GM21786 (cell line): ENCODE measurements around the gene ZNF493.

Experiments used
- ATAC-seq: cut with Tn5 transposase; IDR thresholded peaks from one replicate; pipeline ENCODE4 v1.9.1; 2021; ENCODE audit not compliant: unreplicated experiment

ZNF493 gene

GRCh38 chr19:21462540-21462939 is 65.6 kb downstream of the ZNF493 start:
- ATAC-seq, result no peak

- ATAC-seq, result peak; percentile 72
These were observed 66.6 kb downstream of the ZNF493 start for GRCh38 chr19:21463449-21464105.

DNA sequence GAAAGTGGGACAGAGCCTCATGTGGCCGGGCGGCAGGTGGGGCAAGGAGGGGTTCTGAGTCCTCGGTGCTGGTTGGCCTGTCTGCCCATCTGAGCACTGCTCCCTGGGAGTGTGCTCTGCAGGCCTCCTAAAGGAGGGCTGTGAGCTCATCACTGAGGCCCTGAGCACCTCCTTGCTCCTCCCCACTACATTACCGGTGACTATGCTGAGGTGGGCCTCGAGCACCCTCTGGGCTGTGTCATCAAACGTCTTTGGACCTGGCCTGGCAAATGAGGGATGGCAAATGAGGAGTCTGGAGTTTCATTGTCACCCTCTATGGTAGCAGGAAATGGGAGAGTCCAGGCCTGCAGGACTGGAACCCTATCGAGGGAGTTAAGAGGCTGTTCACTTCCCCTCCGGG is 69.7 kb downstream of the ZNF493 start:
- ATAC-seq, result no peak

DNA sequence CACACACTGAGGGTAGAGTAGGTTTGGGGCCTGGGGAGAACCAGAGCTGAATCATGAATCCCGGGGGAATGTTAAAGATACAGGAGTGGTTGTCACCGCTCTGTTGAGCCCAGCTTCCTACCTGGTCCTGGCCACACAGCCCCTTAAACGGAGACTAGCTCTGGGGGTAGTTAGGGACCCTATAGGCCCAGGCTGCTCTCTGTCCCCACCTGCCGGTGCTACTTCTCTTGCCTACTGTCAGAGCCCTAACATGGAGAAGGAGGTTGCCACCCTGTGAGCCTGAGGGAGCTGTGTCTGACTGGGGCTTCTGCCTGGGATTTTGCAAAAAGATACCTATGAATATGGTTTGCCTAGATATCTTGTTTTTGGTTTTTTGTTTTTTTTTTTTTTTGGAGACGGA is 71.9 kb downstream of the ZNF493 start:
- no peak for ATAC-seq

DNA sequence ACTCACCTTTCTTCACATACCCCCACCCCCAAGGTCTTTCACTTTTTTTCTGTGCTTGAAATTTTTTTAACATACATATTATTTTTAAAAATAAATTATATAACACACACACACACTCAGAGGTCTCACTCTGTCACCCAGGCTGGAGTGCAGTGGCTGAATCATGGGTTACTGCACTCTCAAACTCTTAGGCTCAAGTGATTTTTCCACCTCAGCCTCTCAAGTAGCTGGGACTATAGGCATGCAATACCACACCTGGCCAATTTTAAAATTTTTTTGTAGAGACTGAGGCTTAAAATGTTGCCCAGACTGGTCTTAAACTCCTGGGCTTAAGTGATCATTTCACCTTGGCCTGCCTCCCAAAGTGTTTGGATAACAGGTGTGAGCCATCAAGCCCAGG is 75.6 kb downstream of the ZNF493 start:
- ATAC-seq, result no peak

DNA sequence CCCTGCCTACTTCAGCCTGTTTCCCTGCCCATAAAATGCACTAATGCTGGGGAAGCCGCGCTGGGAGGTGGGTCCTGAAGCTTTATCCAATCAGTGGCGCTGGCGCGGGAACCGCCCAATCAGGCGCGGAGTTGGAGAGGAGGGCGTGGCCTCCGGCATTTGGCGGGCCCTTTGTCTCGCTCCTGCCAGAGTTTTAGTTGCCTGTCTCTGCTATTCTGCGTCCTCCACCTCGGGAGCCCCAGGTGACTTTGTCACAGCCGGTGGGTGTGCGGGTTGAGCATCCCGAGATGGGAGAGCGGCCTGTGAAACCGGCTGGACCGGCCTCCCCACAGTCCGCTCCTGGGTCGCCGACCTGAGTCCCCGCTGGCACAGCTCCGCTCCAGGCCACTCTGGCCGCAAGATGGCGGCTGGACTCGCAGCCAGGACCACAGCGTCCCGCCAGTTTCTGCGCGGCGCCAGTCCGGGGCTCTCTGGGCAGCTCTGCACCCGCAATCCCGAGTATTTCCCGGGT is 77.8 kb downstream of the ZNF493 start:
- ATAC-seq, result peak; percentile 76
